GM19467 (cell line): Measurements from ENCODE around the gene EID3.

ENCODE experiments used
- ATAC-seq: cut with Tn5 transposase; IDR thresholded peaks from one replicate; pipeline ENCODE4 v1.9.1; 2021; ENCODE audit warnings: mild to moderate bottlenecking, moderate library complexity; ENCODE audit not compliant: unreplicated experiment

Gene EID3

GRCh38 chr12:104353012-104353981, 49.8 kb downstream of the EID3 start:
- ATAC-seq: no peak

DNA sequence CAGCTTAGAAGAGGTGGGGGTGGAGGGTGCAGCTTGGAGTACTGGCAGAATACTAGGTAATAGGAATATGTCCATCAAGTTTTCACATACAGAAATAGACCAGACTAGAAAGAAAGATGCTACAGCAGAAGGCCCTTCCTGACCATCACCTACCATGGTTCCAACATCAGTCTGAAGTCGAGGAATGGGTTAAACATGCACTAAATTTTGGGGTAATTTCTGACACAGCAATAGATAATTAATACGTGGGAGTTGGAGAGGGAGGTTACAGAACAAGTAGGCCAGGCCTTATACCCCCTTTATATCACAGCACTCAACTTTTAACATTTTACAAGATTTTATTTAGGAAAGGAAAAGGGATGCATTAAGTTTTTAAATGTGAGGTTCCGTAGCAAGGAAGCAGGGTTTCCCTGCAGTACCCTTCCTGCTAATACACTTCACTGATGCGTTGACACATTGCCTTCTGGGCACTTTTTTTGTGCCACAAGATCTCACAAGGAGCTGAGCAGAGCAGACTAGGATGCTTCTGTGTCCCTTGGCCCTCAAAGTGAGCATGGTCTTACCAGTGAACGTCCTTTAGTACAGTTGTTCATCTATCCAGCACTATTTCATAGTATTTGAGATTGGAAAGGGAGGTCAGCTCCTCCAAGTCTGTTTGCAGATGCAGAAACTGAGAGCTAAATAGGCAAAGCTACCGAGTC, 50.8 kb downstream of the EID3 start:
- no peak for ATAC-seq
